ENCODE measurements around the gene PKN1. TPM values are rescaled to one million over a fixed set of nuclear protein-coding genes. Genes with fewer than 3 reads are reported as not detected.

Gene PKN1
- total RNA-seq, 1 donor from 2014 or later = 207 TPM

DNA sequence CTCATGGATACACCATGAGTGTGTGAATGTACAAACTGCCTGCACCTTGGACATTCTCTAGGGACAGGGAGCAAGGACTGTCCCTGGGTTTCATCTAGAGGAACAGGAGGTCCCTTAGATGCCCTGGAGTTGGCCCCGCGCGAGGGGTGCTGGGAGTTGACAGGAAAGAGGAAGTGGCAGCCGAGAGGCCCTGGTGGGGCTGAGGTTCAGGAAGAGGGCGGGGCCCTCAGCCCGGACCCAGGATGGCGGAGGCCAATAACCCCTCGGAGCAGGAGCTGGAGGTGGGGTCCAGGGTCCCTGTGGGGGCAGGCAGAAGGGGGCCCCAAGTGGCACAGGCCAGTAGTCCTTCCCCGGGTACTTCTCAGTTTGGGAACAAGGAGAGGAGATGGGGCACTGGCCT is 6.9 kb downstream of the PKN1 start:
- DNase-seq (ENCODE audit: low spot score) = peak; percentile 42
- Mint-ChIP-seq H3K9me3 (ENCODE audit: unreplicated experiment) (no peaks in the 10 kb centered on the region), H3K27ac (ENCODE audit: unreplicated experiment) (peak overlapping the region; percentile 53), H3K4me1 (ENCODE audit: unreplicated experiment) (peaks cover 22% of the 10 kb centered on the region), H3K4me3 (ENCODE audit: unreplicated experiment) (peak overlapping the region; percentile 28), H3K36me3 (ENCODE audit: low read depth, unreplicated experiment) (peaks cover 24% of the 10 kb centered on the region), H3K27me3 (ENCODE audit: unreplicated experiment) (peaks cover 13% of the 10 kb centered on the region)
- TF ChIP-seq, protein P1, sequence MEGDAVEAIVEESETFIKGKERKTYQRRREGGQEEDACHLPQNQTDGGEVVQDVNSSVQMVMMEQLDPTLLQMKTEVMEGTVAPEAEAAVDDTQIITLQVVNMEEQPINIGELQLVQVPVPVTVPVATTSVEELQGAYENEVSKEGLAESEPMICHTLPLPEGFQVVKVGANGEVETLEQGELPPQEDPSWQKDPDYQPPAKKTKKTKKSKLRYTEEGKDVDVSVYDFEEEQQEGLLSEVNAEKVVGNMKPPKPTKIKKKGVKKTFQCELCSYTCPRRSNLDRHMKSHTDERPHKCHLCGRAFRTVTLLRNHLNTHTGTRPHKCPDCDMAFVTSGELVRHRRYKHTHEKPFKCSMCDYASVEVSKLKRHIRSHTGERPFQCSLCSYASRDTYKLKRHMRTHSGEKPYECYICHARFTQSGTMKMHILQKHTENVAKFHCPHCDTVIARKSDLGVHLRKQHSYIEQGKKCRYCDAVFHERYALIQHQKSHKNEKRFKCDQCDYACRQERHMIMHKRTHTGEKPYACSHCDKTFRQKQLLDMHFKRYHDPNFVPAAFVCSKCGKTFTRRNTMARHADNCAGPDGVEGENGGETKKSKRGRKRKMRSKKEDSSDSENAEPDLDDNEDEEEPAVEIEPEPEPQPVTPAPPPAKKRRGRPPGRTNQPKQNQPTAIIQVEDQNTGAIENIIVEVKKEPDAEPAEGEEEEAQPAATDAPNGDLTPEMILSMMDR (IDR thresholded peaks at IDR 0.05; ENCODE audit: unreplicated experiment) = no peak

GRCh38 chr19:14441041-14441938 is 8.2 kb downstream of the PKN1 start:
- TF ChIP-seq, protein P1 (IDR thresholded peaks at IDR 0.05; ENCODE audit: unreplicated experiment) = no peak
- Mint-ChIP-seq H3K4me3 (ENCODE audit: unreplicated experiment) (peak overlapping the region; percentile 75), H3K27me3 (ENCODE audit: unreplicated experiment) (peaks cover 13% of the 10 kb centered on the region), H3K4me1 (ENCODE audit: unreplicated experiment) (peaks cover 22% of the 10 kb centered on the region), H3K9me3 (ENCODE audit: unreplicated experiment) (no peaks in the 10 kb centered on the region), H3K36me3 (ENCODE audit: low read depth, unreplicated experiment) (peaks cover 30% of the 10 kb centered on the region), H3K27ac (ENCODE audit: unreplicated experiment) (no peak overlapping the region)
- DNase-seq (ENCODE audit: low spot score) = no peak

DNA sequence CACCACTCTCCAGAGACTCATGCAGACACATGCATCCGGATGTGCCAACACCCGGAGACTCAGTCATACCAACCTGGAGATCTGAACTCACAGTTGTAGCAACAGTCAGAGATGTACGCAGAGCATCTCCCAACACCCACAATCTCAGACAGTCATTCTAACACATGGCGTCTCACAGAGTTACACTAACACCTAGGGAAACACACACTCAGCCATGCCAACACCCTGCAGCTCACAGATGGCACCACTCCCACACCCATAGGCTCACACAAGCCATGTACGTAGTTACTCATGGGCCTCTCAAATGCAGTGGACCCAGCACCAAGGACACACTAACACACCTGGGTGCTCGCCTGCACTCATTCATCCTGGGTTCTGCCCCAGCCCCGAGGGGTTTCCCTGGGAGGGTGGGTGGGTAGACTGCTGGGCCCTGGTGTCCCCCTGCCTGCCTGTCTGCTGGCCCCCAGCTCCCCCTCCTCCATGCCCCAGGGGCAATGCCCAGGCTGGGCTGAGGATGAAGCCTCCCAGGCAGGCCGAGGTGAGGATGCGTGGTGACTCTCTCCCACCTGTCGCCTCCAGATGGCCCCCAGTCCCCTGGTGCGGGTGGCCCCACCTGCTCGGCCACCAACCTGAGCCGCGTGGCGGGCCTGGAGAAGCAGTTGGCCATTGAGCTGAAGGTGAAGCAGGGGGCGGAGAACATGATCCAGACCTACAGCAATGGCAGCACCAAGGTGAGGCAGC is 10.0 kb downstream of the PKN1 start:
- Mint-ChIP-seq H3K36me3 (ENCODE audit: low read depth, unreplicated experiment) (peaks cover 35% of the 10 kb centered on the region), H3K4me1 (ENCODE audit: unreplicated experiment) (peaks cover 20% of the 10 kb centered on the region), H3K27me3 (ENCODE audit: unreplicated experiment) (peaks cover 12% of the 10 kb centered on the region), H3K9me3 (ENCODE audit: unreplicated experiment) (no peaks in the 10 kb centered on the region), H3K27ac (ENCODE audit: unreplicated experiment) (no peak overlapping the region), H3K4me3 (ENCODE audit: unreplicated experiment) (peak overlapping the region; percentile 79)
- TF ChIP-seq, protein P1 (IDR thresholded peaks at IDR 0.05; ENCODE audit: unreplicated experiment) = no peak
- DNase-seq (ENCODE audit: low spot score) = no peak

- Mint-ChIP-seq H3K36me3 (ENCODE audit: low read depth, unreplicated experiment) (peaks cover 40% of the 10 kb centered on the region), H3K4me3 (ENCODE audit: unreplicated experiment) (no peak overlapping the region)
- no peak for DNase-seq (ENCODE audit: low spot score)
Measured at GRCh38 chr19:14443632-14444216, 10.6 kb downstream of the PKN1 start.

More at GRCh38 chr19:14443632-14444216, 10.6 kb downstream of the PKN1 start:
- Mint-ChIP-seq H3K4me1 (ENCODE audit: unreplicated experiment) (peaks cover 18% of the 10 kb centered on the region), H3K27ac (ENCODE audit: unreplicated experiment) (no peak overlapping the region), H3K9me3 (ENCODE audit: unreplicated experiment) (no peaks in the 10 kb centered on the region), H3K27me3 (ENCODE audit: unreplicated experiment) (peaks cover 12% of the 10 kb centered on the region)
- TF ChIP-seq, protein P1 (IDR thresholded peaks at IDR 0.05; ENCODE audit: unreplicated experiment) = no peak

Data from endothelial cell (in vitro differentiated cells).